ENCODE results near the gene RTL3. TPM values are rescaled to one million over a fixed set of nuclear protein-coding genes. Genes with fewer than 3 reads are reported as not detected.
A peak's percentile ranks its signal among the peaks of the same experiment; 100 is the strongest.

RTL3 gene
- total RNA-seq, 1 experiment from 2014 or later = 3.0 TPM

DNA sequence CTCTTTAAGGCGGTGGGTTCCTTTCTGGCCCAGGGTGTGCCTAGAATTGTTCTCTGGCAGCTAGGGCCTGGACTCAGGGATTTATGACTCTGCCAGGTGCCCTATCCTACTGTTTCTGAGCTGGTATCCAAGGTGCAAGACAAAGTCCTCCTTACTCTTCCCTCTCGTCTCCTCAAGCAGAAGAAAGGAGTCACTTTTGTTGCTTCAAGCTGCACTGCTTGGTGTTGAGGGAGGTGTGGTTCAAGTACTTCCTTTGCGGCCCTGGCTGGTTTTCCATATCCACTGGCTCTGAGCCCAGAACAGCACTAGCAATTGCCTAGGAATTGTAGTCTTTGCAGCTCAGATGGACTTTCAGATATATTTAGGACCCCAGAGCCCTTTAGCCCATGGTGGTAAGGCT lies 39.3 kb downstream of the RTL3 start:
- peak; percentile 37 for DNase-seq (ENCODE audit: low read depth)

DNA sequence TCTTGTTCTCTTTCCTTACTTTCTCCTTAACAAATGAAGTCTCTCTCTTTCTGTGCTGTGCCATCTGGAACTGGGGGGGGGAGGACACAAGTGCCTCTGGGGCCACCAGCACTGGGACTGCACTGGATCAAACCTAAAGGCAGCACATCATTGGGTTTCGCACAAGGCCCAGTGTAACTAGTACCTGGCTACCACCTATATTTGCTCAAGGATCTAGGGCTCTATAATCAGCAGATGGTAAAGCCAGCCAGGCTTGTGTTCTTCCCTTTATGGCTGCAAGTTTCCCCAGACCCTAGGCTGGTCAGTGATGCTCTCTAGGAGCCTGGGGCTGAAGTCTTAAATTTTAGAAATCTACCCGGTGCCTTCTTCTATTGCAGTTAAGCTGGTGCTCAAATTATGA lies 40.1 kb downstream of the RTL3 start:
- DNase-seq (ENCODE audit: low read depth) = no peak

DNA sequence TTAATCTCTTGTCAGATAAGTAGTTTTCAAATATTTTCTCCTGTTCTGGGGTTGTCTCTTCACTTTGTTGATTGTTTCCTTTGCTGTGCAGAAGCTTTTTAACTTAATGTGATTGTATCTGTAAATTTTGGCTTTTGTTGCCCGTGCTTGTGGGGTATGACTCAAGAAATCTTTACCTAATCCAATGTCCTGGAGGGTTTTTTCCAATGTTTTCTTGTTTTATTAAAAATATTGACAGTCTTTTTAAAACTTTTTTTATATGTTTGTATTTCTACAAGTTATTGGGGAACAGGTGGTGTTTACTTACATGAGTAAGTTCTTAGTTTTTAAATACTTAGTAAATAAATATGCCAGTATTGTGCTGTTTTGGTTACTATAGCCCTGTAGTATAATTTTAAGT lies 44.9 kb downstream of the RTL3 start:
- DNase-seq (ENCODE audit: low read depth) = no peak

Other genes with a start within 250 kb of the RTL3 start
- gene LPAR4, start 88.4 kb upstream of the RTL3 start, total RNA-seq (2014; rRNA removed; shearing (Covaris generic)) = 2.0 and 3.3 TPM in 2 replicates

All from M059J (cell line).